ENCODE data around the gene C22orf39.

C22orf39 gene

DNA sequence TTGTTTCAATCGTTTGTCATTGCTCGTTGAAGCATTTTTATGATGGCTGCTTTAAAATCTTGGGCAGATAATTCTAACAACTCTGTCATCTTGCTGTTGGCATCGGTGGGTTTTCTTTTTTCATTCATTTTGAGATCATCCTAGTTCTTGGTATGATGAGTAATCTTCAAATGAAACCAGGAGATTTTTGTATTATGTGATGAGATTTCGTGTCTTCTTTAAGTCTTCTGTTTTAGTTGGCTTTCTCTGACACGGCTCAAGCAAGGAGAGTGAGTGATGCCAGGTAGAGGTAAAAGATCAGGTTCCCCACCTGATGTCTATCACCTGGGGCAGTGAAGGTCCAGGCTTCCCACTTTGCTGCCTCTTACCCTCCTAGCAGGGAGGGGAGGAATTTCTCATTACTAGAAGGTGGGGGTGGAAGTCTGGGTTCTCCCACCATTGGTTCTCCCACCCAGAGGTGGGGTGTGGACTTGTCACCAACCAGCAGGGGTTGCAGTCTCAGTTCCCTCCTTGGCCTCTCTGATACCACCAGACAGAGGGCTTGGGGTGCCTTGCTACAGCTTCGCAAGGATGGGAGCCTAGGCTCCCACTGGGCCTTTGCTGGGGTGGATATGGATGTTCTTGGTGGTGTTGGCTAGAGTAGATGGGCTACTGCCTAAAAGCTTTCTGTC, 45.1 kb upstream of the C22orf39 start:
- in situ Hi-C loops (cut with MboI; ENCODE audit: low sequenced_read_pairs, unreplicated experiment): no loop called here
- DNase-seq (ENCODE audit: low spot score): no peak
- TF ChIP-seq, protein P1, sequence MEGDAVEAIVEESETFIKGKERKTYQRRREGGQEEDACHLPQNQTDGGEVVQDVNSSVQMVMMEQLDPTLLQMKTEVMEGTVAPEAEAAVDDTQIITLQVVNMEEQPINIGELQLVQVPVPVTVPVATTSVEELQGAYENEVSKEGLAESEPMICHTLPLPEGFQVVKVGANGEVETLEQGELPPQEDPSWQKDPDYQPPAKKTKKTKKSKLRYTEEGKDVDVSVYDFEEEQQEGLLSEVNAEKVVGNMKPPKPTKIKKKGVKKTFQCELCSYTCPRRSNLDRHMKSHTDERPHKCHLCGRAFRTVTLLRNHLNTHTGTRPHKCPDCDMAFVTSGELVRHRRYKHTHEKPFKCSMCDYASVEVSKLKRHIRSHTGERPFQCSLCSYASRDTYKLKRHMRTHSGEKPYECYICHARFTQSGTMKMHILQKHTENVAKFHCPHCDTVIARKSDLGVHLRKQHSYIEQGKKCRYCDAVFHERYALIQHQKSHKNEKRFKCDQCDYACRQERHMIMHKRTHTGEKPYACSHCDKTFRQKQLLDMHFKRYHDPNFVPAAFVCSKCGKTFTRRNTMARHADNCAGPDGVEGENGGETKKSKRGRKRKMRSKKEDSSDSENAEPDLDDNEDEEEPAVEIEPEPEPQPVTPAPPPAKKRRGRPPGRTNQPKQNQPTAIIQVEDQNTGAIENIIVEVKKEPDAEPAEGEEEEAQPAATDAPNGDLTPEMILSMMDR (IDR thresholded peaks at IDR 0.05; ENCODE audit: borderline replicate concordance, control extremely low read depth, extremely low read depth, insufficient read depth, missing control alignments): no peak

DNA sequence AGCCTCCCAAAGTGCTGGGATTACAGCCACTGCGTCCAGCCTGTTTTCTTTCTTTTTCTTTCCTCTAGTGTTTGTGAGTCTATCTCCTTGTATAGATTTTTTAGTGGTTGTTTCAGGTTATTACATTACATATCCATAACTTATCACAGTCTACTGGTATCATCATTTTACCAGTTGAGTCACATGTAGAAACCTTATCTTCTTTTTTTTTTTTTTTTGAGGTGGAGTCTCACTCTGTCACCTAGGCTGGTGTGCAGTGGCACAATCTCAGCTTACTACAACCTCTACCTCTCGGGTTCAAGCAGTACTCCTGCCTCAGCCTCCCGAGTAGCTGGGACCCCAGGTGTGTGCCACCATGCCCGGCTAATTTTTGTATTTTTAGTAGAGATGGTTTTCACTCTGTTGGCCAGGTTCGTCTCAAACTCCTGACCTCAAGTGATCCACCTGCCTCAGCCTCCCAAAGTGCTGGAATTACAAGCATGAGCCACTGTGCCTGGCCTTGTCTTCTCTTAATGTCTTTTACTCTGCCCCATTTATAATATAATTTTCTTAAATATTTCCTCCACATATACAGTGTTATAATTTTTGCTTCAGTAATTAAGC, 43.2 kb upstream of the C22orf39 start:
- TF ChIP-seq, protein P1 (IDR thresholded peaks at IDR 0.05; ENCODE audit: borderline replicate concordance, control extremely low read depth, extremely low read depth, insufficient read depth, missing control alignments): no peak
- in situ Hi-C loops (cut with MboI; ENCODE audit: low sequenced_read_pairs, unreplicated experiment): no loop called here
- no peak for DNase-seq (ENCODE audit: low spot score)

DNA sequence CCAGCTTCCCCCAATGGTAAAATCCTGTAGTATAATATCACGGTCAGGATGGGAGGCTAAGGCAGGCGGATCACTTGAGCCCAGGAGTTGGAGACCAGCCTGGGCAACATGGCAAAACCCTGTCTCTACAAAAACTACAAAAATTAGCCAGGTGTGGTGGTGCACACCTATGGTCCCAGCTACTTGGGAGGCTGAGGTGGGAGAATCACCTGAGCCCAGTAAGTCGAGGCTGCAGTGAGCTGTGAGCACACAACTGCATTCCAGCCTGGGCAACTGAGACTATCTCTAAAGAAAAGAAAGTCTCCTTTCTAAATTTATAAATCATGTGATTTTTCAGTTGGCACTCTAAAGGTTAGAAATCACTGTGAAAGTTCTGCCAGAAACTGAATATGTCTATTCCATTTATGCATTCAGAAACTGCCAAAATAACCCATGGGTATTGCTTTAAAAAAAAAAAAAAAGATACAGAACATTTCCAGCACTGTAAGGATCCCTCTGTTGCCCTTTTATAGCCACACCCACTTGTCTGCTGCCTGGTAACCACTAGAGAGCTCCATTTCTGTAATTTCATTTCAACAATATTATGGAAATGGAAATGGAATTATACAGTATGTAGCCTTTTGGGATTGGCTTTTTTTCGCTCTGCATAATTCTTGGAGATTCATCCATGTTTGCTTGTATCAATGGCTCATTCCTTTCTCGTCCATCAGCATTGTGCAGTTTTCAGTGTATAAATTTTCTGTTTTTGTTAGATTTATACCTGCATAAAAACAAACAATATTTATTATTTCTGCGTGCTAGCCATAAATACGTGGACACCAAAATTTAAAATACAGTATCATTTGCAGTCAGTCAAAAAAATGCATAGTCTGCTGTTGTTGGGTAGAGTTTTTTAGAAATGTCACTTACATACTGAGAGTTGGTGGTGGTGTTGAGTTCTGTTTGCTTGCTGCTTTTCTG, 41.7 kb upstream of the C22orf39 start:
- in situ Hi-C loops (cut with MboI; ENCODE audit: low sequenced_read_pairs, unreplicated experiment): no loop called here
- TF ChIP-seq, protein P1 (IDR thresholded peaks at IDR 0.05; ENCODE audit: borderline replicate concordance, control extremely low read depth, extremely low read depth, insufficient read depth, missing control alignments): no peak
- no peak for DNase-seq (ENCODE audit: low spot score)

DNA sequence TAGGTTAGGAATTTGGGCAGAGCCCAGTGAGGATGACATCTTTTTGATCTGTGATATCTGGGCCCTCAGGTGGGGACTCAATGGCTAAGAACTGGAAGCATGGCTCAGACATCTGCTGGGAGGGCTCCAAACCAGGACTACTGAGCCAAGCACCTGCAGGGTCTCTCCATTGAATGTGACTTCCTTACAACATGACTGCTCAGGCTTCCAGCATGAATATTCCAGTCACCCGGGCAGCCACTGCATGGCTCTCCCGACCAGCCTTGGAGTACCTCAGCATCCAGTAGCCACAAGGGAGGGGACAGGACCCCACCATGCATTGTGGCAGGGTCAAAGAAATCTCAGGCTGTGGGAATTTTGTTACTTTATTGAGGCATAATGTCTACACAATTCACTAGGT, 40.8 kb upstream of the C22orf39 start:
- in situ Hi-C loops (cut with MboI; ENCODE audit: low sequenced_read_pairs, unreplicated experiment): no loop called here
- TF ChIP-seq, protein P1 (IDR thresholded peaks at IDR 0.05; ENCODE audit: borderline replicate concordance, control extremely low read depth, extremely low read depth, insufficient read depth, missing control alignments): no peak
- DNase-seq (ENCODE audit: low spot score): no peak

DNA sequence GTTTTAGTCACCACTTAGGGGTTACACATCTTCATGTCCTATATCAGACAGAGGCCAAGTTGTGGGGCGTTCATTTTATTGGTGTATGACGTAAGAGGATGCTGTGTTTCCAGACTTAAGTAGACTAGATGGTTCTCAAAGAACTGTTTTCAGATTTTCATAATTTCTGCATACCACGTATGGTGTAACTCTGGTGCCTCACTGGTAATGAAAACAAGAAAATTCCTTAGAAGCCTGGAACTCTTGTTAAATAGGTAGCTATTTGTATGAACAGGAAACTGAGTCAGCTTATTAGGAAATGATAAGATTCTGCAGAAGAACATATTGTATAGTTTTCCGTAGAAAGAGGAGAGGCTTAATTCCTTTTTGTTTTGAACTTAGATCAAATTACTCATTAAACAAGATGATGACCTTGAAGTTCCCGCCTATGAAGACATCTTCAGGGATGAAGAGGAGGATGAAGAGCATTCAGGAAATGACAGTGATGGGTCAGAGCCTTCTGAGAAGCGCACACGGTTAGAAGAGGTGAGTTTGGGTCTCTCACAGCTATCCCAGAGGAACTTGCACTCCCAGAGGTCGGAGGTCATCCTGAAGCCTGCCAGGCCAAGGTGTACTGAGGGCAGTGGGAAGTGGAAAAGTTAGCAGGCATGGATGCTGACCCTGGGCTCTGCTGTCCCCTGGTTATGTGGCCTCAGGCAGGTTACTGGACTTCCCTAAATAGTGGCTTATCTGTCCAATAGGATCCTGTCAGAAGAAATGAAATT, 36.2 kb upstream of the C22orf39 start:
- no peak for DNase-seq (ENCODE audit: low spot score)
- in situ Hi-C loops (cut with MboI; ENCODE audit: low sequenced_read_pairs, unreplicated experiment): no loop called here
- TF ChIP-seq, protein P1 (IDR thresholded peaks at IDR 0.05; ENCODE audit: borderline replicate concordance, control extremely low read depth, extremely low read depth, insufficient read depth, missing control alignments): no peak

DNA sequence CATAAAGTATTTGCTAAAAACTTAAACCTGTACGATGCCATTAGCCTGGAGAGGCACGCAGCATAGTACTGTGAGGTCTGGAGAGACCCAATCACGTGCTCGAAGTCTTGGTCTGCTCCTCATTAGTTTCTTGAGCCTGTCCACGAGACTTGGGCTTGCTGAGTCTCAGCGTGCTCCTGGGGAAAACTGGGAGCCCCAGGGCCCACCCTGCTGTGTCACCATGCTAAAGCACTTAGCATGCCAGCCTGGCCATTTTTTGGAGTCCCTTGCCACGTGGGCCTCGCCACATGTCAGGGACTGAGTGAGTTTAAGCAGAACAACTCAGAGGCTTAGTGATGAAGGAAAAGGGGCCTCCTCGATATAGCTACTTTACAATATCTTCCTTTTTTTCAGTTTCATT, 34.8 kb upstream of the C22orf39 start:
- no peak for DNase-seq (ENCODE audit: low spot score)
- TF ChIP-seq, protein P1 (IDR thresholded peaks at IDR 0.05; ENCODE audit: borderline replicate concordance, control extremely low read depth, extremely low read depth, insufficient read depth, missing control alignments): no peak
- in situ Hi-C loops (cut with MboI; ENCODE audit: low sequenced_read_pairs, unreplicated experiment): no loop called here
